Activated CD4-positive, CD25-positive, alpha-beta regulatory T cell (primary cell): ENCODE measurements around the gene FADS3.
A peak's percentile ranks its signal among the peaks of the same experiment; 100 is the strongest.

Source experiments
- DNase-seq, 4 experiments: peaks; one replicate each; lab custom pipeline; 2025; lab: John Stamatoyannopoulos, UW

FADS3 gene

GRCh38 chr11:61879152-61879551, 12.2 kb downstream of the FADS3 start:
- no peak for DNase-seq

GRCh38 chr11:61875698-61876097, 15.6 kb downstream of the FADS3 start:
- DNase-seq = no peak

GRCh38 chr11:61874853-61875252, 16.5 kb downstream of the FADS3 start:
- no peak for DNase-seq

GRCh38 chr11:61874377-61874809, 17.0 kb downstream of the FADS3 start:
- no peak for DNase-seq

GRCh38 chr11:61873588-61874376, 17.6 kb downstream of the FADS3 start:
- DNase-seq = no peak

- DNase-seq = no peak
Observed at GRCh38 chr11:61872935-61873565, 18.3 kb downstream of the FADS3 start.

- DNase-seq = peak in 3 of 4 experiments; percentile 14 to 23 (median 15)
Observed at GRCh38 chr11:61871158-61871597, 20.2 kb downstream of the FADS3 start.

- no peak for DNase-seq
Observed at GRCh38 chr11:61870541-61871031, 20.8 kb downstream of the FADS3 start.

- no peak for DNase-seq
Observed at GRCh38 chr11:61869708-61870451, 21.5 kb downstream of the FADS3 start.

GRCh38 chr11:61869429-61869707, 22.0 kb downstream of the FADS3 start:
- DNase-seq = no peak

GRCh38 chr11:61868571-61869428, 22.5 kb downstream of the FADS3 start:
- no peak for DNase-seq

GRCh38 chr11:61866958-61867343, 24.4 kb downstream of the FADS3 start:
- DNase-seq = no peak

GRCh38 chr11:61866231-61866957, 25.0 kb downstream of the FADS3 start:
- DNase-seq = no peak

- DNase-seq = no peak
Observed at GRCh38 chr11:61864814-61865775, 26.2 kb downstream of the FADS3 start.

GRCh38 chr11:61863548-61864081, 27.7 kb downstream of the FADS3 start:
- DNase-seq = no peak

- no peak for DNase-seq
Observed at GRCh38 chr11:61862714-61863547, 28.4 kb downstream of the FADS3 start.

GRCh38 chr11:61861634-61862033, 29.7 kb downstream of the FADS3 start:
- no peak for DNase-seq

GRCh38 chr11:61860054-61860903, 31.1 kb downstream of the FADS3 start:
- DNase-seq = no peak
